Ureter (tissue), 1 donor: ENCODE results near the gene SMIM5. TPM values are rescaled to one million over a fixed set of nuclear protein-coding genes. Genes with fewer than 3 reads are reported as not detected.

ENCODE experiments used
- DNase-seq: peaks from one replicate; pipeline ENCODE4 v3.0.0-alpha.2; 2020; ENCODE audit warnings: low spot score
- total RNA-seq: library from RNA; stranded (reverse); gene quantifications from one replicate; pipeline ENCODE4 v1.2.4, GENCODE V29; 2023
- donor health status: DM: yes; HTN: yes; CAD: no.

SMIM5 gene
- total RNA-seq, 1 donor from 2014 or later = 9.5 TPM

- DNase-seq = no peak
Observed at GRCh38 chr17:75603123-75603522, 30.1 kb upstream of the SMIM5 start.

GRCh38 chr17:75604034-75604695 is 29.1 kb upstream of the SMIM5 start:
- DNase-seq = no peak

- DNase-seq = no peak
Observed at GRCh38 chr17:75605790-75606189, 27.4 kb upstream of the SMIM5 start.

- DNase-seq = no peak
Observed at GRCh38 chr17:75607086-75607485, 26.1 kb upstream of the SMIM5 start.

GRCh38 chr17:75610103-75610984 is 22.9 kb upstream of the SMIM5 start:
- no peak for DNase-seq

- no peak for DNase-seq
Observed at GRCh38 chr17:75611851-75612429, 21.3 kb upstream of the SMIM5 start.

- DNase-seq = no peak
Observed at GRCh38 chr17:75612906-75613626, 20.2 kb upstream of the SMIM5 start.

- DNase-seq = no peak
Observed at GRCh38 chr17:75614006-75614405, 19.2 kb upstream of the SMIM5 start.

GRCh38 chr17:75614556-75615270 is 18.5 kb upstream of the SMIM5 start:
- DNase-seq = no peak

- DNase-seq = no peak
Observed at GRCh38 chr17:75615301-75615700, 17.9 kb upstream of the SMIM5 start.

- no peak for DNase-seq
Observed at GRCh38 chr17:75616521-75617122, 16.6 kb upstream of the SMIM5 start.

GRCh38 chr17:75617218-75617617 is 16.0 kb upstream of the SMIM5 start:
- no peak for DNase-seq

GRCh38 chr17:75617675-75618074 is 15.6 kb upstream of the SMIM5 start:
- no peak for DNase-seq

- no peak for DNase-seq
Observed at GRCh38 chr17:75619506-75620431, 13.5 kb upstream of the SMIM5 start.

GRCh38 chr17:75621489-75621888 is 11.7 kb upstream of the SMIM5 start:
- DNase-seq = no peak

GRCh38 chr17:75622076-75622475 is 11.2 kb upstream of the SMIM5 start:
- DNase-seq = no peak

- DNase-seq = no peak
Observed at GRCh38 chr17:75622771-75623273, 10.4 kb upstream of the SMIM5 start.

- DNase-seq = no peak
Observed at GRCh38 chr17:75623386-75623785, 9.8 kb upstream of the SMIM5 start.

GRCh38 chr17:75624021-75624420 is 9.2 kb upstream of the SMIM5 start:
- DNase-seq = no peak
